GM23338 (cell line): ENCODE data around the gene SLC16A9. TPM values are rescaled to one million over a fixed set of nuclear protein-coding genes. Genes with fewer than 3 reads are reported as not detected.

Source experiments
- ATAC-seq: fragments of 200-7000 bp; cut with Tn5 transposase; 3 replicates; pipeline ENCODE4 v1.9.1; 2020
- DNase-seq: peaks from one replicate; pipeline ENCODE4 v3.0.0-alpha.2; 2015; ENCODE audit warnings: low spot score
- H2AFZ ChIP-seq: fragments of 200-600 bp; sonication (generic); 2 replicates; pipeline ENCODE4 v1.8.0; 2016; ENCODE audit warnings: antibody characterized with exemption, mild to moderate bottlenecking, moderate library complexity
- H3F3A ChIP-seq: fragments of 200-600 bp; sonication (generic); replicated peaks from 2 replicates; pipeline ENCODE4 v1.8.0; 2017; ENCODE audit warnings: antibody characterized with exemption, mixed run types, low read depth
- H3K27ac ChIP-seq: fragments of 200-600 bp; sonication (generic); 2 replicates; pipeline ENCODE4 v1.6.1; 2016; ENCODE audit warnings: low read depth
- H3K27me3 ChIP-seq: fragments of 200-600 bp; sonication (generic); 2 replicates; pipeline ENCODE4 v1.8.0; 2016; ENCODE audit warnings: mild to moderate bottlenecking, mixed run types, moderate library complexity; ENCODE audit not compliant: insufficient read depth
- H3K36me3 ChIP-seq: fragments of 200-600 bp; sonication (generic); 2 replicates; pipeline ENCODE4 v1.8.0; 2016; ENCODE audit warnings: mild to moderate bottlenecking; ENCODE audit not compliant: insufficient read depth
- H3K4me1 ChIP-seq: fragments of 200-600 bp; sonication (generic); 2 replicates; pipeline ENCODE4 v1.8.0; 2016; ENCODE audit warnings: mild to moderate bottlenecking, moderate library complexity; ENCODE audit not compliant: insufficient read depth
- H3K4me2 ChIP-seq: fragments of 200-600 bp; sonication (generic); 2 replicates; pipeline ENCODE4 v1.7.1; 2017; ENCODE audit warnings: mixed run types
- H3K4me3 ChIP-seq: fragments of 200-600 bp; sonication (generic); 2 replicates; pipeline ENCODE4 v1.6.1; 2016; ENCODE audit warnings: mixed run types
- H3K79me2 ChIP-seq: fragments of 200-600 bp; sonication (generic); replicated peaks from 2 replicates; pipeline ENCODE4 v1.8.0; 2017; ENCODE audit warnings: mild to moderate bottlenecking; ENCODE audit not compliant: insufficient read depth
- H3K9me2 ChIP-seq: fragments of 200-600 bp; sonication (generic); 2 replicates; pipeline ENCODE4 v1.8.0; 2017; ENCODE audit not compliant: insufficient read depth
- H4K20me1 ChIP-seq: fragments of 200-600 bp; sonication (generic); replicated peaks from 2 replicates; pipeline ENCODE4 v1.8.0; 2017; ENCODE audit warnings: mild to moderate bottlenecking; ENCODE audit not compliant: insufficient read depth
- H3K27ac Mint-ChIP-seq: 2 replicates; pipeline ENCODE4 v1.8.0; 2020; ENCODE audit warnings: inconsistent platforms, mild to moderate bottlenecking, moderate library complexity, mixed read lengths
- H3K27me3 Mint-ChIP-seq: 3 replicates; pipeline ENCODE4 v1.8.0; 2022; ENCODE audit warnings: low read depth, mild to moderate bottlenecking, moderate library complexity, mixed read lengths, inconsistent platforms; ENCODE audit not compliant: insufficient read depth, poor library complexity
- H3K36me3 Mint-ChIP-seq: 3 replicates; pipeline ENCODE4 v1.8.0; 2021; ENCODE audit warnings: low read depth, mild to moderate bottlenecking, inconsistent platforms, moderate library complexity, mixed read lengths
- H3K4me1 Mint-ChIP-seq: 3 replicates; pipeline ENCODE4 v1.8.0; 2020; ENCODE audit warnings: mild to moderate bottlenecking, inconsistent platforms, mixed read lengths
- H3K4me3 Mint-ChIP-seq: 3 replicates; pipeline ENCODE4 v1.8.0; 2021; ENCODE audit warnings: moderate library complexity, mild to moderate bottlenecking, inconsistent platforms, mixed read lengths
- H3K9me3 Mint-ChIP-seq: 3 replicates; pipeline ENCODE4 v1.8.0; 2020; ENCODE audit warnings: moderate library complexity, mild to moderate bottlenecking, inconsistent platforms, mixed read lengths
- CTCF ChIP-seq, 2 experiments: fragments of 200-600 bp in 1 of 2; sonication (generic) in 1 of 2; conservative IDR thresholded peaks; 2 replicates each; pipeline versions ENCODE4 v1.5.1 to v1.6.1; 2016 to 2017; ENCODE audit warnings: antibody characterized with exemption in 2 of 2, low read depth in 2 of 2, mild to moderate bottlenecking in 2 of 2, moderate library complexity in 1 of 2
- EZH2phosphoT487 ChIP-seq: fragments of 200-600 bp; sonication (generic); IDR thresholded peaks from one replicate; pipeline ENCODE4 v1.8.1; 2018; ENCODE audit warnings: antibody characterized with exemption; ENCODE audit not compliant: unreplicated experiment
- JUNB ChIP-seq: IDR thresholded peaks from one replicate; pipeline ENCODE4 v1.6.1; 2016; ENCODE audit warnings: antibody characterized with exemption; ENCODE audit not compliant: unreplicated experiment
- STAT1 ChIP-seq: IDR thresholded peaks from one replicate; pipeline ENCODE4 v1.6.1; 2016; ENCODE audit warnings: antibody characterized with exemption; ENCODE audit not compliant: unreplicated experiment
- ZNF331 ChIP-seq: fragments of 250-450 bp; sonication (Bioruptor Pico); IDR thresholded peaks from 2 replicates; pipeline ENCODE4 v1.5.0; 2020; ENCODE audit warnings: low read depth, mild to moderate bottlenecking, moderate library complexity
- ZNF462 ChIP-seq: fragments of 250-450 bp; sonication (Bioruptor Pico); IDR thresholded peaks from 2 replicates; pipeline ENCODE4 v1.5.0; 2020; ENCODE audit warnings: mild to moderate bottlenecking, moderate library complexity
- polyA plus RNA-seq: library from polyadenylated mRNA; unstranded; fragments of >200 nt; fragmentation: Nextera tagmentation; extraction: Ambion mirVana; gene quantifications from 2 replicates; pipeline ENCODE4 v1.2.1, GENCODE V29; 2016
- total RNA-seq: library from RNA; depleted of rRNA; stranded (reverse); fragments of >200 nt; shearing (Covaris generic); gene quantifications from 2 replicates; pipeline ENCODE4 v1.2.3, GENCODE V29; 2014

SLC16A9 gene
- total and polyA plus RNA-seq, 2 experiments from 2014 or later = 6.5 to 11.4 TPM

- TF ChIP-seq ZNF331 (CRISPR knock-in tag) (no peak), ZNF462 (no peak), EZH2phosphoT487 (no peak), STAT1 (no peak)
Measured at GRCh38 chr10:59684006-59684405, 25.6 kb downstream of the SLC16A9 start (continued).

- H4K20me1 ChIP-seq = no peaks in the 10 kb centered on the region
- peaks cover 6% of the 10 kb centered on the region; the same call in 2 of the 3 replicates for H3K36me3 Mint-ChIP-seq
- DNase-seq (no peak), ATAC-seq (no peak)
- no peaks in the 10 kb centered on the region for H3K9me2 ChIP-seq
- H3K27ac ChIP-seq = no peak overlapping the region
- no peak overlapping the region for H2AFZ ChIP-seq
- no peaks in the 10 kb centered on the region for H3F3A ChIP-seq
- no peak overlapping the region for H3K4me2 ChIP-seq
- H3K27ac Mint-ChIP-seq = no peak overlapping the region
- H3K4me1 ChIP-seq = no peaks in the 10 kb centered on the region
- H3K4me3 Mint-ChIP-seq = no peak overlapping the region
- H3K79me2 ChIP-seq = no peaks in the 10 kb centered on the region
- H3K27me3 ChIP-seq = no peaks in the 10 kb centered on the region
- no peaks in the 10 kb centered on the region for H3K36me3 ChIP-seq
- H3K4me1 Mint-ChIP-seq = peaks cover 7% of the 10 kb centered on the region; the same call in 2 of the 3 replicates
- no peak overlapping the region for H3K4me3 ChIP-seq
- H3K27me3 Mint-ChIP-seq = peaks cover 2% of the 10 kb centered on the region
- no peaks in the 10 kb centered on the region for H3K9me3 Mint-ChIP-seq
- TF ChIP-seq ZNF331 (CRISPR knock-in tag) (no peak), ZNF462 (no peak), CTCF (conservative IDR thresholded peaks at IDR 0.05; ENCODE audit: low read depth in 2 of 2) (no peak), JUNB (no peak)
Measured at GRCh38 chr10:59682986-59683937, 26.4 kb downstream of the SLC16A9 start.
